Measurements from ENCODE around the gene SLBP. TPM values are rescaled to one million over a fixed set of nuclear protein-coding genes. Genes with fewer than 3 reads are reported as not detected.

SLBP gene
- total and polyA plus RNA-seq, 8 donors, result 8.7 to 20.2 (median 10.9) TPM

DNA sequence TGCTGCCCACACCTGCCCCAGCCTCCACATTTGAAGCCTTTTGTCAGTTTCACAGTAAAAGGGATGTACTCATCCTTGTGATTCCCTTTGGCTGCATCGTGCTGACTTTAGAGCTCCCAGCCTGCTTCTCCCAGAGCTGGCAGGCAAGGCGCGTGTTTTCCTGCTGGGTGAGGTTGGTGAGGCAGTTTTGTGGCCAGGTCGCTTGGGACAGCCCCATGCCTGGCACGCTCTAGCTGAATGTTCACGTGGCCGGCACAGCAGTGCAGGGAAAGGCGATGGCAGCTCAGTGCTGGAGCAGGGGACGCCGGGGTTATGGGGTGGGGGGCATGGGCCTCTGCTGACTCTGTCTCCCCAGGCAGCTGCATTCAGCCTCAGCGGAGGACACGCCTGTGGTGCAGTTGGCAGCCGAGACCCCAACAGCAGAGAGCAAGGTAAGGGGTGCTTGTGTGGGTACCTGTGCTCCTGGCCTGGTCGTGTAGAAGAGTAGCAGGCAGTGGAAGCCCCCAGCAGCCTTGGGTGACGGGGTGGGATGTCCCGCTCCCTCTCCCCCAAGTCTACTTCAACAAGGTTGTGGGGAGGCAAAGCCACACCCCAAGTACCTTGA is 18.5 kb upstream of the SLBP start:
- H3K27ac ChIP-seq, result no peak overlapping the region
- ATAC-seq (no peak), DNase-seq (peak in 2 of 6 donors; percentile 17 to 55), FAIRE-seq (no peak)
- H3K36me3 ChIP-seq, result no peaks in the 10 kb centered on the region
- intact Hi-C loops (cut with DNase I), result no loop called here
- no peaks in the 10 kb centered on the region for H3K27me3 ChIP-seq
- WGBS, 2 donors, result 91 to 96% methylated on average over 16 of the region's 16 CpGs
- H3K9me3 ChIP-seq, result no peaks in the 10 kb centered on the region
- H3K4me1 ChIP-seq, result peaks cover 0 to 6% (median 0%) of the 10 kb centered on the region in 3 donors
- no peak overlapping the region for H3K4me3 ChIP-seq
- TF ChIP-seq, protein P1, sequence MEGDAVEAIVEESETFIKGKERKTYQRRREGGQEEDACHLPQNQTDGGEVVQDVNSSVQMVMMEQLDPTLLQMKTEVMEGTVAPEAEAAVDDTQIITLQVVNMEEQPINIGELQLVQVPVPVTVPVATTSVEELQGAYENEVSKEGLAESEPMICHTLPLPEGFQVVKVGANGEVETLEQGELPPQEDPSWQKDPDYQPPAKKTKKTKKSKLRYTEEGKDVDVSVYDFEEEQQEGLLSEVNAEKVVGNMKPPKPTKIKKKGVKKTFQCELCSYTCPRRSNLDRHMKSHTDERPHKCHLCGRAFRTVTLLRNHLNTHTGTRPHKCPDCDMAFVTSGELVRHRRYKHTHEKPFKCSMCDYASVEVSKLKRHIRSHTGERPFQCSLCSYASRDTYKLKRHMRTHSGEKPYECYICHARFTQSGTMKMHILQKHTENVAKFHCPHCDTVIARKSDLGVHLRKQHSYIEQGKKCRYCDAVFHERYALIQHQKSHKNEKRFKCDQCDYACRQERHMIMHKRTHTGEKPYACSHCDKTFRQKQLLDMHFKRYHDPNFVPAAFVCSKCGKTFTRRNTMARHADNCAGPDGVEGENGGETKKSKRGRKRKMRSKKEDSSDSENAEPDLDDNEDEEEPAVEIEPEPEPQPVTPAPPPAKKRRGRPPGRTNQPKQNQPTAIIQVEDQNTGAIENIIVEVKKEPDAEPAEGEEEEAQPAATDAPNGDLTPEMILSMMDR (IDR thresholded peaks at IDR 0.05), result no peak

DNA sequence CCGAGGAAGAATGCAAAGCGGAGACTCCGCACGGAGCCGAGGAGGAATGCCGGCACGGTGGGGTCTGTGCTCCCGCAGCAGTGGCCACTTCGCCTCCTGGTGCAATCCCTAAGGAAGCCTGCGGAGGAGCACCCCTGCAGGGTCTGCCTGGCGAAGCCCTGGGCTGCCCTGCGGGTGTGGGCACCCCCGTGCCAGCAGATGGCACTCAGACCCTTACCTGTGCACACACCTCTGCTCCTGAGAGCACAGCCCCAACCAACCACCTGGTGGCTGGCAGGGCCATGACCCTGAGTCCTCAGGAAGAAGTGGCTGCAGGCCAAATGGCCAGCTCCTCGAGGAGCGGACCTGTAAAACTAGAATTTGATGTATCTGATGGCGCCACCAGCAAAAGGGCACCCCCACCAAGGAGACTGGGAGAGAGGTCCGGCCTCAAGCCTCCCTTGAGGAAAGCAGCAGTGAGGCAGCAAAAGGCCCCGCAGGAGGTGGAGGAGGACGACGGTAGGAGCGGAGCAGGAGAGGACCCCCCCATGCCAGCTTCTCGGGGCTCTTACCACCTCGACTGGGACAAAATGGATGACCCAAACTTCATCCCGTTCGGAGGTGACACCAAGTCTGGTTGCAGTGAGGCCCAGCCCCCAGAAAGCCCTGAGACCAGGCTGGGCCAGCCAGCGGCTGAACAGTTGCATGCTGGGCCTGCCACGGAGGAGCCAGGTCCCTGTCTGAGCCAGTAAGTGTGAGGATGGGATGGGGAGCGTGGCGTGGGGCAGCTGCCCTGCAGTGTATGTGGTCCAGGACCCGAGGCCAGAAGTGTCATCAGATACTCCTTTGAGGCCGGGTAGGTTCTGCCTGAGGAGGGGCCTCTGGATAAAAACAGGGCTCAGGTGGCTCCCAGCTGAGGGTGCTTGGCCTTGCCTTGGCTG is 16.2 kb upstream of the SLBP start:
- H3K4me1 ChIP-seq, result peaks cover 0 to 6% (median 0%) of the 10 kb centered on the region in 3 donors
- peak in 2 of 6 donors; percentile 62 to 66 for DNase-seq
- H3K27ac ChIP-seq, result peak overlapping the region; percentile 10 to 62 (median 46)
- no peaks in the 10 kb centered on the region for H3K9me3 ChIP-seq
- intact Hi-C loops (cut with DNase I), result loop anchor here in 1 of 3 donors (5.0 kb wide), 1 partner anchor 36 kb away; no protein-coding TSS in a partner anchor
- H3K36me3 ChIP-seq, result no peaks in the 10 kb centered on the region
- 76 to 78% methylated on average over 30 to 31 of the region's 31 CpGs for WGBS, 2 donors
- TF ChIP-seq, protein P1 (IDR thresholded peaks at IDR 0.05), result no peak
- FAIRE-seq, result no peak
- peak in 1 of 4 donors; percentile 47 for ATAC-seq
- no peak overlapping the region for H3K4me3 ChIP-seq
- no peaks in the 10 kb centered on the region for H3K27me3 ChIP-seq

DNA sequence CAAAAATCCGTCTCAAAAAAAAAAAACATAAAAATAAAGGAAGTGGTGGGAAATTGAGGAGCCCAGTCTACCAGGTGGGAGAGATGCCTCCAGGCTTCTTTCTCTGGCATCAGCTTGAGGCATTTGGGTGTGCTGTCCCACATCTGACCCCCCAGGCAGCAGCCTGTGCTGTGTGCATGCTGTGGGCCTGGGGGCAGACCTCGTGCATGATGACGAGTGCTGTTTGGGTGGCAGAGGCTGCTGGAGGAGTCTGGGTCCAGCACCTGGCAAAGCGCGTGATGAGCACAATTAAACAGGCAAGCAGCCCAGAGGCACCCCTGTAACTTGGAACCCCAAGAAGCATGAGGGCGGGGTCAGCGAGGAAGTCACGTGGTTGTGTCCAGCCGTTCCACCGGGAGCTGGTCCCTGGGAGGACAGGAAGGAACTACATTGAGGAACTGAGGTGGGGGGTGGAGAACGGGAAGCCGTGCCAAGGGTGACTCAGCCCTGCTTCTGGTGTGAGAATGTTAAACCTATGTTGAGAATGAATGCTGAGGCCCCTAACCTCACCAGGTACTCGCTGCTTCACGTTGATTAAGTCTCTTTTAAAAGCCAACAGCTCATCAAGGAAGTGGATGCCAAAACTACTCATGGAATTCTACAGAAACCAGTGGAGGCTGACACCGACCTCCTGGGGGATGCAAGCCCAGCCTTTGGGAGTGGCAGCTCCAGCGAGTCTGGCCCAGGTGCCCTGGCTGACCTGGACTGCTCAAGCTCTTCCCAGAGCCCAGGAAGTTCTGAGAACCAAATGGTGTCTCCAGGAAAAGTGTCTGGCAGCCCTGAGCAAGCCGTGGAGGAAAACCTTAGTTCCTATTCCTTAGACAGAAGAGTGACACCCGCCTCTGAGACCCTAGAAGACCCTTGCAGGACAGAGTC is 15.3 kb upstream of the SLBP start:
- ATAC-seq (peak in 3 of 4 donors; percentile 34 to 66 (median 40)), FAIRE-seq (no peak), DNase-seq (peak in 3 of 6 donors; percentile 54 to 60 (median 60))
- Histone ChIP-seq H3K27me3 (no peaks in the 10 kb centered on the region), H3K9me3 (no peaks in the 10 kb centered on the region), H3K36me3 (no peaks in the 10 kb centered on the region), H3K27ac (peak overlapping the region; percentile 10 to 62 (median 46)), H3K4me1 (peaks cover 0 to 6% (median 1%) of the 10 kb centered on the region in 3 donors), H3K4me3 (no peak overlapping the region)
- TF ChIP-seq, protein P1 (IDR thresholded peaks at IDR 0.05), result no peak
- intact Hi-C loops (cut with DNase I), result loop anchor here in 1 of 3 donors (5.0 kb wide), 1 partner anchor 35 kb away; no protein-coding TSS in a partner anchor
- 63 to 67% methylated on average over 18 of the region's 18 CpGs for WGBS, 2 donors

DNA sequence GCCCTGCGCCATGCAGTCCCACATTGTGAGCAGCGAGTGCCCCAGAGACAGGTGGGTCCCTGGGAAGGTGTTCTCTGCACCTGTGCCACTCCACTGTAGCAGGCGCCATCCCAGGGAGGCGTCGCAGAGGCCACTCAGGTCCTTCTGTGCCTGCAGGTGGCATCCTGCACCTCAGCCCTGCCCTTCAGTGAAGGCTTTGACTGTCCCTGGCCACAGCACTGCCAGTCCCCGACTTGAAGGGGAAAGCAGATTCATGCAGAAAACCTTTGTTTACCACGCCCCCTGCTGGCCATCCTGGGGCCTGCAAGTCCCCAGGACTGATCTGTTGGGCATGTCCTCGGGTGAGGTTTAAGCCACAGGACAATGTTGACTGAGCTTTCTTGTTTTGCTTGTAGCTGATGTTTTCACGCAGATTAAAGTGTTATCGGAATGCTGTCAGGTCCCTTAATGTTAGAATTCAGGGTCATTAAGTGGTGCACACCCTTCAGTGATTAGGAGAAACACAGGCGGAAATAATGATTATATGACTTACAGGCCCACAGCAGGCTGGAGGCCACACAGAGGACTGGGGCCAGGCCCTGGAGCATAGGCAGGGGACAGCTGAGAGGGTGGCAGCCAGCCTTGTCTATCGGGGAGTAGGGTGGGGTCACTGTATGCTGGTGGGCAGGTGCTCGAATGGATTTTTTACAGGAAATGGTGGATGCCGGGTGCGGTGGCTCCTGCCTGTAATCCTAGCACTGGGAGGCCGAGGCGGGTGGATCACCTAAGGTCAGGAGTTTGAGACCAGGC is 14.2 kb upstream of the SLBP start:
- Histone ChIP-seq H3K27ac (peak overlapping the region in 2 of 4 donors; percentile 61 to 62), H3K9me3 (no peaks in the 10 kb centered on the region), H3K36me3 (no peaks in the 10 kb centered on the region), H3K4me3 (no peak overlapping the region), H3K27me3 (no peaks in the 10 kb centered on the region), H3K4me1 (peaks cover 6 to 9% (median 8%) of the 10 kb centered on the region in 3 donors)
- DNase-seq (peak; percentile 80 to 98 (median 90)), FAIRE-seq (no peak), ATAC-seq (peak; percentile 46 to 83 (median 77))
- 47 to 53% methylated on average over 17 of the region's 17 CpGs for WGBS, 2 donors
- intact Hi-C loops (cut with DNase I), result loop anchor here in 1 of 3 donors (5.0 kb wide), 1 partner anchor 34 kb away; no protein-coding TSS in a partner anchor
- TF ChIP-seq, protein P1 (IDR thresholded peaks at IDR 0.05), result peak; percentile 97 to 99 (median 98)

Measured in pancreas (tissue), 10 donors.